HL-60 (cell line): Measurements from ENCODE around the gene LRRTM4.
"Not testable (repeated sequence)": the region's sequence is repeated elsewhere in the genome, so short reads cannot be mapped to it uniquely, and the experiment has no call there.

Experiments
- DNase-seq, 2 experiments: peaks; one replicate each; pipeline ENCODE4 v3.0.0-alpha.2; 2010 to 2020; ENCODE audit warnings: low read depth in 1 of 2, low spot score in 1 of 2
- H3K27ac ChIP-seq: fragments of 250-450 bp; sonication (Bioruptor Pico); replicated peaks from 2 replicates; pipeline ENCODE4 v1.5.1; 2020; ENCODE audit warnings: mild to moderate bottlenecking, moderate library complexity
- H3K27me3 ChIP-seq: fragments of 250-450 bp; sonication (Bioruptor Pico); 2 replicates; pipeline ENCODE4 v1.5.1; 2021; ENCODE audit warnings: mild to moderate bottlenecking, moderate library complexity; ENCODE audit not compliant: insufficient read depth, poor library complexity, severe bottlenecking
- H3K4me3 ChIP-seq: replicated peaks from 2 replicates; pipeline ENCODE4 v1.5.1; 2011; ENCODE audit warnings: mild to moderate bottlenecking, control low read depth, low read length; ENCODE audit not compliant: insufficient read depth
- GABPA ChIP-seq: IDR thresholded peaks from 2 replicates; pipeline ENCODE4 v1.6.1; 2012; ENCODE audit warnings: low read depth
- POLR2AphosphoS5 ChIP-seq: IDR thresholded peaks from 2 replicates; pipeline ENCODE4 v1.6.1; 2012; ENCODE audit warnings: low read depth
- SPI1 ChIP-seq: IDR thresholded peaks from 2 replicates; pipeline ENCODE4 v1.6.1; 2012; ENCODE audit warnings: low read depth, mild to moderate bottlenecking, borderline replicate concordance
- TF ChIP-seq, protein P1 (sequence below): IDR thresholded peaks from 2 replicates; pipeline ENCODE4 v1.6.1; 2012; ENCODE audit warnings: low read depth; ENCODE audit not compliant: insufficient replicate concordance
- TF ChIP-seq, protein P2 (sequence below): IDR thresholded peaks from one replicate; pipeline ENCODE4 v1.5.1; 2011; ENCODE audit warnings: low read length, control low read depth, inconsistent platforms; ENCODE audit not compliant: insufficient read depth

LRRTM4 gene

DNA sequence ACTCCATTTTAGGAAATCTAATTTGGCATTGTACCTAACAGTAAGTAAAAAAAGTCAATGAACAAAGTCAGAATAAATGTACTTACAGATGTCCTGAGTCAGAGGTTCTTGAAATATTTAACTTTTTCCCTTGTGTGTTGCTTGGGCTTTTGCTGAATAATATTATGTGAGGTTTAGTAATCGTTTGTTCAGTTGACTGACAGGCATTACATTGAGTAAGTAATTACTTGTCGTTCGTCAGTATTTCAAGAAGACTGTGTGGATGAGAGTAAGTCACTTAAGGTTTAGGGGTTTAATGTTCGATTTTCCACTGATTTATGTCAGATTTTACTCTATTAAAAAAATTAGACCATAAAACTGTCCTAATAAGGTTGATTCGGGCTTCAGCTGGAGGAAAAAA, 342.9 kb downstream of the LRRTM4 start:
- Histone ChIP-seq H3K4me3 (no peak overlapping the region), H3K27ac (no peak overlapping the region), H3K27me3 (no peaks in the 10 kb centered on the region)
- DNase-seq, result no peak
- TF ChIP-seq POLR2AphosphoS5, result no peak
- TF ChIP-seq GABPA, result no peak
- TF ChIP-seq, protein P1, sequence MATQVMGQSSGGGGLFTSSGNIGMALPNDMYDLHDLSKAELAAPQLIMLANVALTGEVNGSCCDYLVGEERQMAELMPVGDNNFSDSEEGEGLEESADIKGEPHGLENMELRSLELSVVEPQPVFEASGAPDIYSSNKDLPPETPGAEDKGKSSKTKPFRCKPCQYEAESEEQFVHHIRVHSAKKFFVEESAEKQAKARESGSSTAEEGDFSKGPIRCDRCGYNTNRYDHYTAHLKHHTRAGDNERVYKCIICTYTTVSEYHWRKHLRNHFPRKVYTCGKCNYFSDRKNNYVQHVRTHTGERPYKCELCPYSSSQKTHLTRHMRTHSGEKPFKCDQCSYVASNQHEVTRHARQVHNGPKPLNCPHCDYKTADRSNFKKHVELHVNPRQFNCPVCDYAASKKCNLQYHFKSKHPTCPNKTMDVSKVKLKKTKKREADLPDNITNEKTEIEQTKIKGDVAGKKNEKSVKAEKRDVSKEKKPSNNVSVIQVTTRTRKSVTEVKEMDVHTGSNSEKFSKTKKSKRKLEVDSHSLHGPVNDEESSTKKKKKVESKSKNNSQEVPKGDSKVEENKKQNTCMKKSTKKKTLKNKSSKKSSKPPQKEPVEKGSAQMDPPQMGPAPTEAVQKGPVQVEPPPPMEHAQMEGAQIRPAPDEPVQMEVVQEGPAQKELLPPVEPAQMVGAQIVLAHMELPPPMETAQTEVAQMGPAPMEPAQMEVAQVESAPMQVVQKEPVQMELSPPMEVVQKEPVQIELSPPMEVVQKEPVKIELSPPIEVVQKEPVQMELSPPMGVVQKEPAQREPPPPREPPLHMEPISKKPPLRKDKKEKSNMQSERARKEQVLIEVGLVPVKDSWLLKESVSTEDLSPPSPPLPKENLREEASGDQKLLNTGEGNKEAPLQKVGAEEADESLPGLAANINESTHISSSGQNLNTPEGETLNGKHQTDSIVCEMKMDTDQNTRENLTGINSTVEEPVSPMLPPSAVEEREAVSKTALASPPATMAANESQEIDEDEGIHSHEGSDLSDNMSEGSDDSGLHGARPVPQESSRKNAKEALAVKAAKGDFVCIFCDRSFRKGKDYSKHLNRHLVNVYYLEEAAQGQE, result no peak
- TF ChIP-seq SPI1, result no peak
- TF ChIP-seq, protein P2, sequence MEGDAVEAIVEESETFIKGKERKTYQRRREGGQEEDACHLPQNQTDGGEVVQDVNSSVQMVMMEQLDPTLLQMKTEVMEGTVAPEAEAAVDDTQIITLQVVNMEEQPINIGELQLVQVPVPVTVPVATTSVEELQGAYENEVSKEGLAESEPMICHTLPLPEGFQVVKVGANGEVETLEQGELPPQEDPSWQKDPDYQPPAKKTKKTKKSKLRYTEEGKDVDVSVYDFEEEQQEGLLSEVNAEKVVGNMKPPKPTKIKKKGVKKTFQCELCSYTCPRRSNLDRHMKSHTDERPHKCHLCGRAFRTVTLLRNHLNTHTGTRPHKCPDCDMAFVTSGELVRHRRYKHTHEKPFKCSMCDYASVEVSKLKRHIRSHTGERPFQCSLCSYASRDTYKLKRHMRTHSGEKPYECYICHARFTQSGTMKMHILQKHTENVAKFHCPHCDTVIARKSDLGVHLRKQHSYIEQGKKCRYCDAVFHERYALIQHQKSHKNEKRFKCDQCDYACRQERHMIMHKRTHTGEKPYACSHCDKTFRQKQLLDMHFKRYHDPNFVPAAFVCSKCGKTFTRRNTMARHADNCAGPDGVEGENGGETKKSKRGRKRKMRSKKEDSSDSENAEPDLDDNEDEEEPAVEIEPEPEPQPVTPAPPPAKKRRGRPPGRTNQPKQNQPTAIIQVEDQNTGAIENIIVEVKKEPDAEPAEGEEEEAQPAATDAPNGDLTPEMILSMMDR, result no peak

DNA sequence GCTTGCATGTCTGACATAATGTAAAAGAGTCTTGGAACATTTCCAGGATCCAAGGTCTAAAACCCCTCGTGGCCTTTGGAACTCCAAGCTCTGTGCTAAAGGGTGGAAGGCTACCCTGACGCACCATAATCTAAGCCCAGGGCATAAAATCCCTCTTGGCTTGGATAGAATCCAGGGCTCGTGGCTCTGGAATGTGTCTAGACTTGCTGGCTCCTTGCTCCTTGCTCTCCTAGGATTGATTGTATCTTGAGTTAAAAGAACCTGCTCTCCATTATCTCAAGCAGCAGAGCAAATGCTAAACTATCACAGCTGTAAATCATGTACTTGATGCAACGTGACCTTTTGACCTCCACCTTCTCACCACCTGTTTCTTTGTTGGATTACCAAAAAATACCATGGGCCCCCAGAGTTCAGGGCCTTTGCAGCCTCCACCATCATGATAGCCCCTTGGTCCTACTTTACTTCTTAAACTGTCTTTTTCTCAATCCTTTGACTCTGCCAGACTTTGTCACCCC, 346.9 kb downstream of the LRRTM4 start:
- not testable (repeated sequence) for H3K4me3 ChIP-seq, DNase-seq, H3K27ac ChIP-seq, H3K27me3 ChIP-seq

DNA sequence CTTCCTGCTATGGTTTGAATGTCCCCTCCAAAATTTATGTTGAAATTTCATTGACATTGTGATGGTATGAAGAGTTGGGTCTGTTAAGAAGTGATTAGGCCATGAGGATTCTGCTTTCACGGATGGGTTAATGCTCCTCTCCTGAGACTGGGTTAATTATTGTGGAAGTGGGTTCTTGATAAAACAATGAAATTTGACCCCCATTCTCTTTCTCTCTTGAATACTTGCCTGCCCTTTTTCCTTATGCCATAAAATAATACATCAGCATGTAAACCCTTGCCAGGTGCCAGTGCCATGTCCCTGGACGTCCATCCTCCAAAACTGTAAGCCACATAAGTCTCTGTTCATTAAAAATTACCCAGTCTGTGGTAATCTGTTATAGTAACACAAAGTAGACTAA, 352.8 kb downstream of the LRRTM4 start:
- Histone ChIP-seq H3K27ac (no peak overlapping the region), H3K4me3 (no peak overlapping the region), H3K27me3 (no peaks in the 10 kb centered on the region)
- no peak for DNase-seq
- TF ChIP-seq, protein P2, result no peak

DNA sequence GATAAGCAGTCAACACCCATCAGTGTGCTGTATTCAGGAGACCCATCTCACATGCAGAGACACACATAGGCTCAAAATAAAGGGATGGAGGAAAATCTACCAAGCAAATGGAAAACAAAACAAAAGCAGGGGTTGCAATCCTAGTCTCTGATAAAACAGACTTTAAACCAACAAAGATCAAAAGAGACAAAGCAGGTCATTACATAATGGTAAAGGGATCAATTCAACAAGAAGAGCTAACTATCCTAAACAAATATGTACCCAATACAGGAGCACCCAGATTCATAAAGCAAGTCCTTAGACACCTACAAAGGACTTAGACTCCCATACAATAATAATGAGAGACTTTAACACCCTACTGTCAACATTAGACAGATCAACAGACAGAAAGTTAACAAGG, 358.2 kb downstream of the LRRTM4 start:
- H3K27ac ChIP-seq, H3K4me3 ChIP-seq, DNase-seq, H3K27me3 ChIP-seq: not testable (repeated sequence)

DNA sequence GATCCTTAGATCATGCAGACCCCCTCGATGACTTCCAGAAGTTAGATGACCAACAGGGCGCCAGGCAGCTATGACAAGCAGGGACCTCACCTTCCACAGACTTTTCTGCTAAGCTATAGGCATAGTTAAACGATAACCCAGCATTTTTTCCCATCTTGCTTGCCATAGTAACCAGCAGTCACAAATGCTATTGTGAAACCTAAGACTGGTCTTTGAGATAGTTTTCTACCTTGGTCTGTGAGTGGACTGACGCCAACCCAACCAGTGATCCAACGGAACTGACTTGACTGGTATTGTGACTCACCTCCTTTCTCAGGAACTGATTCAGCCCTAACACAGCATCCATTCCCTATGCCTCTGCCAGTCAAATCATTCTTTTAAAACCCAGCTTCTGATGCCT, 361.2 kb downstream of the LRRTM4 start:
- DNase-seq, result no peak
- Histone ChIP-seq H3K27ac (no peak overlapping the region), H3K27me3 (no peaks in the 10 kb centered on the region), H3K4me3 (no peak overlapping the region)
- no peak for TF ChIP-seq GABPA
- no peak for TF ChIP-seq SPI1
- TF ChIP-seq, protein P2, result no peak
- TF ChIP-seq, protein P1, result no peak
- no peak for TF ChIP-seq POLR2AphosphoS5
